ENCODE results near the gene ARX.

The ARX gene

GRCh38 chrX:25015486-25016360 is at the start of gene ARX:
Gene ARX, minus strand, starts transcription at chrX:25015965. Its CDS starts 228 bp downstream, at chrX:25015737.
- no peak for DNase-seq (ENCODE audit: low read depth in 2 of 2)

- DNase-seq (ENCODE audit: low read depth in 2 of 2) = no peak
Observed at GRCh38 chrX:25059273-25059672, 43.5 kb upstream of the ARX start.

- DNase-seq (ENCODE audit: low read depth in 2 of 2) = no peak
Observed at GRCh38 chrX:25052798-25053534, 37.2 kb upstream of the ARX start.

GRCh38 chrX:25049971-25050370 is 34.2 kb upstream of the ARX start:
- no peak for DNase-seq (ENCODE audit: low read depth in 2 of 2)

GRCh38 chrX:25049357-25049756 is 33.6 kb upstream of the ARX start:
- no peak for DNase-seq (ENCODE audit: low read depth in 2 of 2)

GRCh38 chrX:25048178-25048577 is 32.4 kb upstream of the ARX start:
- DNase-seq (ENCODE audit: low read depth in 2 of 2) = no peak

- no peak for DNase-seq (ENCODE audit: low read depth in 2 of 2)
Observed at GRCh38 chrX:25043192-25043591, 27.4 kb upstream of the ARX start.

GRCh38 chrX:25039036-25039435 is 23.3 kb upstream of the ARX start:
- no peak for DNase-seq (ENCODE audit: low read depth in 2 of 2)

- no peak for DNase-seq (ENCODE audit: low read depth in 2 of 2)
Observed at GRCh38 chrX:25034889-25035288, 19.1 kb upstream of the ARX start.

- no peak for DNase-seq (ENCODE audit: low read depth in 2 of 2)
Observed at GRCh38 chrX:25029288-25029825, 13.6 kb upstream of the ARX start.

- DNase-seq (ENCODE audit: low read depth in 2 of 2) = no peak
Observed at GRCh38 chrX:25028726-25029125, 13.0 kb upstream of the ARX start.

- DNase-seq (ENCODE audit: low read depth in 2 of 2) = no peak
Observed at GRCh38 chrX:25026576-25026975, 10.8 kb upstream of the ARX start.

- no peak for DNase-seq (ENCODE audit: low read depth in 2 of 2)
Observed at GRCh38 chrX:25025615-25026014, 9.8 kb upstream of the ARX start.

- no peak for DNase-seq (ENCODE audit: low read depth in 2 of 2)
Observed at GRCh38 chrX:25023908-25024307, 8.1 kb upstream of the ARX start.

- DNase-seq (ENCODE audit: low read depth in 2 of 2) = no peak
Observed at GRCh38 chrX:25022499-25023325, 6.9 kb upstream of the ARX start.

GRCh38 chrX:25020905-25021449 is 5.2 kb upstream of the ARX start:
- DNase-seq (ENCODE audit: low read depth in 2 of 2) = no peak

- DNase-seq (ENCODE audit: low read depth in 2 of 2) = no peak
Observed at GRCh38 chrX:25020391-25020904, 4.7 kb upstream of the ARX start.

- DNase-seq (ENCODE audit: low read depth in 2 of 2) = no peak
Observed at GRCh38 chrX:25019707-25020390, 4.1 kb upstream of the ARX start.

- DNase-seq (ENCODE audit: low read depth in 2 of 2) = no peak
Observed at GRCh38 chrX:25018682-25019081, 2.9 kb upstream of the ARX start.

- no peak for DNase-seq (ENCODE audit: low read depth in 2 of 2)
Observed at GRCh38 chrX:25017667-25018247, 2.0 kb upstream of the ARX start.

Measured in stimulated activated CD8-positive, alpha-beta memory T cell treated with anti-CD3 and anti-CD28 coated beads, Interleukin-2, amount 100 ng/mL, for 48 hours (primary cell).